ENCODE data around the gene LDLRAD3.

Gene LDLRAD3

GRCh38 chr11:36254713-36255112 is 310.9 kb downstream of the LDLRAD3 start:
- H3K9ac ChIP-seq (ENCODE audit: low read depth, low read length): no peak overlapping the region
- peaks cover 3% of the 10 kb centered on the region for H3K27me3 ChIP-seq (ENCODE audit: insufficient read depth, low read length, poor library complexity)
- no peak overlapping the region for H2AFZ ChIP-seq (ENCODE audit: low read depth, low read length)
- H3K27ac ChIP-seq (ENCODE audit: low read length): no peak overlapping the region
- no peak overlapping the region for H3K4me3 ChIP-seq (ENCODE audit: low read depth in 1 of 2, low read length in 2 of 2)
- no peak overlapping the region for H3K4me2 ChIP-seq (ENCODE audit: insufficient read depth, low read length)
- H3K9me3 ChIP-seq (ENCODE audit: insufficient read depth, low read length, severe bottlenecking): no peaks in the 10 kb centered on the region
- H3K36me3 ChIP-seq (ENCODE audit: insufficient read depth, low read length): no peaks in the 10 kb centered on the region
- no peak for TF ChIP-seq CTCF (IDR thresholded peaks at IDR 0.05; ENCODE audit: borderline replicate concordance, extremely low read depth, low read length, poor library complexity, severe bottlenecking)
- TF ChIP-seq EZH2 (IDR thresholded peaks at IDR 0.05; ENCODE audit: borderline replicate concordance, low read depth, low read length, severe bottlenecking): no peak
- H3K79me2 ChIP-seq (ENCODE audit: insufficient read depth, low read length): no peaks in the 10 kb centered on the region
- no peak for ATAC-seq (ENCODE audit: insufficient read depth, low read depth)
- no peak for DNase-seq
- no peaks in the 10 kb centered on the region for H4K20me1 ChIP-seq (ENCODE audit: insufficient read depth, low read length)
- H3K4me1 ChIP-seq (ENCODE audit: insufficient read depth, low read length): no peaks in the 10 kb centered on the region

- ATAC-seq (ENCODE audit: insufficient read depth, low read depth) (no peak), DNase-seq (no peak)
- TF ChIP-seq CTCF (IDR thresholded peaks at IDR 0.05; ENCODE audit: borderline replicate concordance, extremely low read depth, low read length, poor library complexity, severe bottlenecking): no peak
- no peak for TF ChIP-seq EZH2 (IDR thresholded peaks at IDR 0.05; ENCODE audit: borderline replicate concordance, low read depth, low read length, severe bottlenecking)
- no peaks in the 10 kb centered on the region for H3K36me3 ChIP-seq (ENCODE audit: insufficient read depth, low read length)
- no peaks in the 10 kb centered on the region for H3K79me2 ChIP-seq (ENCODE audit: insufficient read depth, low read length)
- H3K4me1 ChIP-seq (ENCODE audit: insufficient read depth, low read length): no peaks in the 10 kb centered on the region
- no peaks in the 10 kb centered on the region for H4K20me1 ChIP-seq (ENCODE audit: insufficient read depth, low read length)
- H3K9me3 ChIP-seq (ENCODE audit: insufficient read depth, low read length, severe bottlenecking): no peaks in the 10 kb centered on the region
- no peak overlapping the region for H3K4me2 ChIP-seq (ENCODE audit: insufficient read depth, low read length)
- no peak overlapping the region for H2AFZ ChIP-seq (ENCODE audit: low read depth, low read length)
- no peak overlapping the region for H3K27ac ChIP-seq (ENCODE audit: low read length)
- no peak overlapping the region for H3K9ac ChIP-seq (ENCODE audit: low read depth, low read length)
- no peak overlapping the region for H3K4me3 ChIP-seq (ENCODE audit: low read depth in 1 of 2, low read length in 2 of 2)
- H3K27me3 ChIP-seq (ENCODE audit: insufficient read depth, low read length, poor library complexity): peaks cover 3% of the 10 kb centered on the region
These were observed 313.5 kb downstream of the LDLRAD3 start for GRCh38 chr11:36257351-36257750.

GRCh38 chr11:36258730-36259360 is 315.0 kb downstream of the LDLRAD3 start:
- Histone ChIP-seq H4K20me1 (ENCODE audit: insufficient read depth, low read length) (no peaks in the 10 kb centered on the region), H3K9ac (ENCODE audit: low read depth, low read length) (no peak overlapping the region), H3K27ac (ENCODE audit: low read length) (no peak overlapping the region), H3K79me2 (ENCODE audit: insufficient read depth, low read length) (no peaks in the 10 kb centered on the region), H2AFZ (ENCODE audit: low read depth, low read length) (no peak overlapping the region), H3K36me3 (ENCODE audit: insufficient read depth, low read length) (no peaks in the 10 kb centered on the region), H3K9me3 (ENCODE audit: insufficient read depth, low read length, severe bottlenecking) (no peaks in the 10 kb centered on the region), H3K4me2 (ENCODE audit: insufficient read depth, low read length) (no peak overlapping the region), H3K27me3 (ENCODE audit: insufficient read depth, low read length, poor library complexity) (peaks cover 3% of the 10 kb centered on the region), H3K4me1 (ENCODE audit: insufficient read depth, low read length) (no peaks in the 10 kb centered on the region), H3K4me3 (ENCODE audit: low read depth in 1 of 2, low read length in 2 of 2) (no peak overlapping the region)
- TF ChIP-seq EZH2 (IDR thresholded peaks at IDR 0.05; ENCODE audit: borderline replicate concordance, low read depth, low read length, severe bottlenecking) (no peak), CTCF (IDR thresholded peaks at IDR 0.05; ENCODE audit: borderline replicate concordance, extremely low read depth, low read length, poor library complexity, severe bottlenecking) (peak; percentile 56)
- peak; percentile 25 for DNase-seq
- ATAC-seq (ENCODE audit: insufficient read depth, low read depth): peak; percentile 67

Measured in DND-41 (cell line).